Endothelial cell of umbilical vein (primary cell): Measurements from ENCODE around the gene CIB4. TPM values are rescaled to one million over a fixed set of nuclear protein-coding genes. Genes with fewer than 3 reads are reported as not detected.

ENCODE experiments used
- BruUV-seq: library from RNA; stranded (reverse); fragments of 400-500 nt; replicated peaks from 2 replicates; lab custom pipeline; 2021; lab: Mats Ljungman, UMichigan
- CTCF ChIA-PET: fragments of 300-600, 350-600 bp; sonication (Branson Sonifier 250); formaldehyde crosslinking; loops from one replicate; lab custom pipeline; 2021; ENCODE audit warnings: antibody characterized with exemption, inconsistent platforms; lab: Charles Lee
- POLR2A ChIA-PET: fragments of 300-600, 350-600 bp; sonication (Branson Sonifier 250); formaldehyde crosslinking; loops from one replicate; lab custom pipeline; 2021; ENCODE audit warnings: antibody characterized with exemption, inconsistent platforms; lab: Charles Lee
- DNase-seq: peaks from one replicate; pipeline ENCODE4 v3.0.0-alpha.2; 2011; ENCODE audit warnings: low read depth, low spot score
- FAIRE-seq: peaks from 2 replicates; lab custom pipeline; 2011; peaks lifted over from hg19 to GRCh38; lab: Jason Lieb, UNC
- H2AFZ ChIP-seq: 2 replicates; pipeline ENCODE4 v1.6.0; 2012; ENCODE audit warnings: low read depth, low read length, control low read depth, inconsistent platforms
- H3K27ac ChIP-seq: 2 replicates; pipeline ENCODE4 v1.5.1; 2011; ENCODE audit warnings: low read depth, mild to moderate bottlenecking, control low read depth, low read length, moderate library complexity; ENCODE audit not compliant: insufficient read depth
- H3K27me3 ChIP-seq, 2 experiments: 2 replicates each; pipeline versions ENCODE4 v1.6.0 to v1.6.1; 2011; ENCODE audit warnings: low read length in 2 of 2, mixed read lengths in 1 of 2; ENCODE audit not compliant: control insufficient read depth in 2 of 2, insufficient read depth in 2 of 2
- H3K36me3 ChIP-seq, 2 experiments: 2 replicates in 1 of 2; 3 replicates in 1 of 2; pipeline ENCODE4 v1.5.1; 2011; ENCODE audit warnings: low read length in 2 of 2, mild to moderate bottlenecking in 1 of 2, moderate library complexity in 1 of 2; ENCODE audit not compliant: control insufficient read depth in 2 of 2, insufficient read depth in 2 of 2; ENCODE audit errors: extremely low read depth in 1 of 2
- H3K4me1 ChIP-seq: 3 replicates; pipeline ENCODE4 v1.5.1; 2011; ENCODE audit warnings: mild to moderate bottlenecking, low read length; ENCODE audit not compliant: control insufficient read depth, insufficient read depth; ENCODE audit errors: extremely low read depth
- H3K4me2 ChIP-seq: 2 replicates; pipeline ENCODE4 v1.6.1; 2011; ENCODE audit warnings: low read length, control low read depth, mixed read lengths; ENCODE audit not compliant: insufficient read depth
- H3K4me3 ChIP-seq, 3 experiments: fragments of 200-600 bp in 1 of 3; sonication (generic), shearing (Covaris generic) in 1 of 3; replicated peaks in 1 of 3; 2 replicates each; pipeline ENCODE4 v1.5.1; 2011 to 2016; ENCODE audit warnings: control low read depth in 3 of 3, low read length in 3 of 3, mild to moderate bottlenecking in 2 of 3, inconsistent platforms in 1 of 3, low read depth in 1 of 3, moderate library complexity in 1 of 3; ENCODE audit not compliant: insufficient read depth in 1 of 3
- H3K79me2 ChIP-seq: 2 replicates; pipeline ENCODE4 v1.6.0; 2012; ENCODE audit warnings: low read length, inconsistent platforms; ENCODE audit not compliant: control insufficient read depth, insufficient read depth
- H3K9ac ChIP-seq: replicated peaks from 2 replicates; pipeline ENCODE3; 2011; ENCODE audit warnings: low read length, control low read depth; ENCODE audit not compliant: insufficient read depth; ENCODE audit errors: extremely low read depth
- H3K9me1 ChIP-seq: replicated peaks from 3 replicates; pipeline ENCODE4 v1.6.0; 2011; ENCODE audit warnings: mild to moderate bottlenecking, low read length; ENCODE audit not compliant: control insufficient read depth, insufficient read depth; ENCODE audit errors: extremely low read depth
- H3K9me3 ChIP-seq: replicated peaks from 2 replicates; pipeline ENCODE4 v1.5.1; 2012; ENCODE audit warnings: low read length, inconsistent platforms; ENCODE audit not compliant: control insufficient read depth, insufficient read depth
- H4K20me1 ChIP-seq: replicated peaks from 2 replicates; pipeline ENCODE3; 2011; ENCODE audit warnings: mild to moderate bottlenecking, low read length; ENCODE audit not compliant: control insufficient read depth, insufficient read depth; ENCODE audit errors: extremely low read depth
- EZH2 ChIP-seq: IDR thresholded peaks from 2 replicates; pipeline ENCODE4 v1.6.1; 2012; ENCODE audit warnings: borderline replicate concordance, low read depth, mild to moderate bottlenecking, moderate library complexity, low read length, inconsistent platforms; ENCODE audit not compliant: severe bottlenecking
- FOS ChIP-seq: IDR thresholded peaks from 2 replicates; pipeline ENCODE4 v1.6.1; 2011; ENCODE audit warnings: mild to moderate bottlenecking, low read length, moderate library complexity, borderline replicate concordance; ENCODE audit not compliant: insufficient read depth
- GATA2 ChIP-seq: IDR thresholded peaks from 2 replicates; pipeline ENCODE4 v1.7.0; 2011; ENCODE audit warnings: low read depth, mild to moderate bottlenecking, moderate library complexity, mixed read lengths, low read length; ENCODE audit not compliant: insufficient read length, insufficient read depth
- JUN ChIP-seq: IDR thresholded peaks from 2 replicates; pipeline ENCODE4 v1.6.1; 2011; ENCODE audit warnings: borderline replicate concordance, low read depth; ENCODE audit not compliant: insufficient read length, insufficient read depth
- MAX ChIP-seq: IDR thresholded peaks from 2 replicates; pipeline ENCODE4 v1.6.1; 2011; ENCODE audit not compliant: insufficient read depth, insufficient read length
- MYC ChIP-seq: IDR thresholded peaks from one replicate; pipeline ENCODE4 v1.6.1; 2011; ENCODE audit warnings: mild to moderate bottlenecking, low read depth, low read length
- POLR2A ChIP-seq: IDR thresholded peaks from 2 replicates; pipeline ENCODE4 v1.6.1; 2012; ENCODE audit warnings: low read depth, mild to moderate bottlenecking, control low read depth, low read length
- POLR2AphosphoS5 ChIP-seq: IDR thresholded peaks from 2 replicates; pipeline ENCODE4 v1.6.1; 2012; ENCODE audit warnings: low read depth, mild to moderate bottlenecking, control low read depth, low read length, moderate library complexity; ENCODE audit not compliant: insufficient read depth
- dilution Hi-C: fragments of 300-500 bp; cut with MboI; formaldehyde crosslinking; loops from one replicate; pipeline ENCODE4 v1.15.0; 2019; ENCODE audit warnings: low sequenced_read_pairs; ENCODE audit not compliant: extremely low pct_ligation_motif_present
- intact Hi-C: fragments of 100-400 bp; cut with micrococcal nuclease; formaldehyde crosslinking; loops from one replicate; pipeline ENCODE4 v1.10.0; 2022
- polyA plus RNA-seq, 4 experiments: library from polyadenylated mRNA; depleted of rRNA in 3 of 4; stranded (reverse) in 3 of 4; unstranded in 1 of 4; fragments of >200 nt; gene quantifications; 2 replicates each; pipeline versions ENCODE4 v1.2.1 to v1.2.3, GENCODE V29; 2011 to 2012; ENCODE audit warnings: missing spikeins in 1 of 4
- total RNA-seq: library from RNA; stranded (reverse); gene quantifications from 2 replicates; pipeline ENCODE4 v1.2.3, GENCODE V29; 2021
- TF ChIP-seq, protein P1 (sequence below), 2 donors: IDR thresholded peaks; 1 replicate in 1 of 2; 2 replicates in 1 of 2; pipeline ENCODE4 v1.5.1; 2011; ENCODE audit warnings: low read length in 2 of 2, mild to moderate bottlenecking in 2 of 2, moderate library complexity in 2 of 2, control low read depth in 1 of 2, inconsistent platforms in 1 of 2, low read depth in 1 of 2; ENCODE audit not compliant: insufficient read depth in 1 of 2; ENCODE audit errors: extremely low read depth in 1 of 2

CIB4 gene
- total and polyA plus RNA-seq, 2 donors (not counting 3 experiments of a cell fraction or from before 2014, with no cell fraction given), result not detected

DNA sequence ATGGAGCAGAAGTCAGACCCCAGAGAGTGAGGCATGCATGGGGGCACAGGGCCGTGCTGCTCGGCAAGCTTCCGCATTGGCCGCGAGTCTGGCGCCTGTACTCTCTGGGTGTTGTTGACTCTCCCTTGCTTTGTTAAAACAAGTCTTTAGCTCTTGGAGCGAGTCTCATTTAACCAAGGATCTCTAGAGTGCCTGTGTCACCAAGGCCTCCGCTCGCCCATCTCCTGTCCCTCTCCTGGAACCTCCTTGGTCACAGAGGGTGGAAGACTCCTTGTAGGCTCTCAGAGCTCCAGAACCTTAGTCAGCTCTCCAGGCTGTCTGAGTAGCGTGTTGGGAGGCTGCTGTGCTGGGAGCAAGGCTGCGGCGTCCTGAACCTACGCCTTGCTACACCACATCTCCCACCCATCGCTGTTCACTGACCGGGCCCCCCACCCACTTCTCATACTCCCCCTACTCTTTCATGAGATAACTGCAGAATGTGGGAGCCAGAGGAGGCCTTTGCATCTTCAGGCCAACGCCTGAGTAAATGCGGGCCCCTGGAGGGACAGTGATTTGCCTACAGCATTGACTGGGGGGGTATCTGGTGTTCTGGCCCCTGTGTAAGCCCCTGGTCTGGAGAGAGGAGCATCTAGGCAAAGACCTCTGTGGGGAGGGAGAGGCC is 66.1 kb downstream of the CIB4 start:
- H3K9me1 ChIP-seq, result no peaks in the 10 kb centered on the region
- H3K9me3 ChIP-seq, result no peaks in the 10 kb centered on the region

More for the DNA sequence above, 66.1 kb downstream of the CIB4 start:
- ChIA-PET CTCF (interaction anchor here (0.9 to 1.2 kb wide), 2 partner anchors 24 to 171 kb away, joined by 3 to 4 read pairs; no protein-coding TSS in a partner anchor), POLR2A (no interaction called here)
- Histone ChIP-seq H3K27me3 (peaks cover 3 to 13% of the 10 kb centered on the region in 2 experiments), H3K4me1 (no peaks in the 10 kb centered on the region), H2AFZ (no peak overlapping the region), H3K27ac (no peak overlapping the region), H3K4me3 (no peak overlapping the region), H4K20me1 (no peaks in the 10 kb centered on the region), H3K9ac (no peak overlapping the region), H3K79me2 (no peaks in the 10 kb centered on the region), H3K36me3 (no peaks in the 10 kb centered on the region), H3K4me2 (no peak overlapping the region)
- intact Hi-C loops (loop anchor here (5.0 kb wide), 1 partner anchor 43 kb away; no protein-coding TSS in a partner anchor), dilution Hi-C loops (no loop called here)
- DNase-seq (no peak), FAIRE-seq (no peak)
- TF ChIP-seq JUN (no peak), POLR2A (no peak), MYC (no peak), POLR2AphosphoS5 (no peak), EZH2 (no peak), FOS (no peak), GATA2 (no peak), MAX (no peak)
- TF ChIP-seq, protein P1, sequence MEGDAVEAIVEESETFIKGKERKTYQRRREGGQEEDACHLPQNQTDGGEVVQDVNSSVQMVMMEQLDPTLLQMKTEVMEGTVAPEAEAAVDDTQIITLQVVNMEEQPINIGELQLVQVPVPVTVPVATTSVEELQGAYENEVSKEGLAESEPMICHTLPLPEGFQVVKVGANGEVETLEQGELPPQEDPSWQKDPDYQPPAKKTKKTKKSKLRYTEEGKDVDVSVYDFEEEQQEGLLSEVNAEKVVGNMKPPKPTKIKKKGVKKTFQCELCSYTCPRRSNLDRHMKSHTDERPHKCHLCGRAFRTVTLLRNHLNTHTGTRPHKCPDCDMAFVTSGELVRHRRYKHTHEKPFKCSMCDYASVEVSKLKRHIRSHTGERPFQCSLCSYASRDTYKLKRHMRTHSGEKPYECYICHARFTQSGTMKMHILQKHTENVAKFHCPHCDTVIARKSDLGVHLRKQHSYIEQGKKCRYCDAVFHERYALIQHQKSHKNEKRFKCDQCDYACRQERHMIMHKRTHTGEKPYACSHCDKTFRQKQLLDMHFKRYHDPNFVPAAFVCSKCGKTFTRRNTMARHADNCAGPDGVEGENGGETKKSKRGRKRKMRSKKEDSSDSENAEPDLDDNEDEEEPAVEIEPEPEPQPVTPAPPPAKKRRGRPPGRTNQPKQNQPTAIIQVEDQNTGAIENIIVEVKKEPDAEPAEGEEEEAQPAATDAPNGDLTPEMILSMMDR (IDR thresholded peaks at IDR 0.05; ENCODE audit: extremely low read depth in 1 of 2, insufficient read depth in 1 of 2, low read depth in 1 of 2, low read length in 2 of 2), result no peak
- no TSS peak for BruUV-seq
